HepG2 (cell line): Measurements from ENCODE around the gene MOGAT3. TPM values are rescaled to one million over a fixed set of nuclear protein-coding genes. Genes with fewer than 3 reads are reported as not detected.
A peak's percentile ranks its signal among the peaks of the same experiment; 100 is the strongest.

Experiments used
- FOXP1 ChIP-seq, 2 experiments: fragments of 450-650 bp in 1 of 2; IDR thresholded peaks; 2 replicates each; pipeline ENCODE4 v1.6.1; 2017 to 2018; ENCODE audit warnings: antibody characterized with exemption in 1 of 2
- HHEX ChIP-seq: IDR thresholded peaks from 2 replicates; pipeline ENCODE4 v1.6.1; 2016; ENCODE audit warnings: control low read depth
- NR2F2 ChIP-seq: IDR thresholded peaks from 2 replicates; pipeline ENCODE4 v1.6.1; 2012; ENCODE audit warnings: low read depth, inconsistent platforms, borderline replicate concordance
- PCBP1 ChIP-seq: fragments of 200-400 bp; formaldehyde crosslinking; IDR thresholded peaks from 2 replicates; pipeline ENCODE4 v1.6.1; 2017; ENCODE audit warnings: mild to moderate bottlenecking, low read depth, low read length, borderline replicate concordance
- SIN3A ChIP-seq: IDR thresholded peaks from 2 replicates; pipeline ENCODE4 v1.6.1; 2011; ENCODE audit warnings: low read depth, mild to moderate bottlenecking, control low read depth, low read length, borderline replicate concordance
- SRY ChIP-seq: sonication (generic); formaldehyde crosslinking; IDR thresholded peaks from 2 replicates; pipeline ENCODE4 v1.8.0; 2022; ENCODE audit warnings: mild to moderate bottlenecking, missing genetic modification reagents
- TAF1 ChIP-seq: sonication (generic); formaldehyde crosslinking; IDR thresholded peaks from 2 replicates; pipeline ENCODE4 v1.4.0; 2020; ENCODE audit warnings: missing genetic modification reagents
- TGIF2 ChIP-seq: IDR thresholded peaks from 2 replicates; pipeline ENCODE4 v1.6.1; 2016; ENCODE audit warnings: control low read depth, missing compliant biosample characterization
- ZEB1 ChIP-seq: IDR thresholded peaks from 2 replicates; pipeline ENCODE4 v1.6.1; 2012; ENCODE audit warnings: mild to moderate bottlenecking, low read depth, inconsistent platforms; ENCODE audit not compliant: insufficient replicate concordance
- ZNF17 ChIP-seq: sonication (generic); formaldehyde crosslinking; IDR thresholded peaks from 2 replicates; pipeline ENCODE4 v1.5.0; 2020; ENCODE audit warnings: mild to moderate bottlenecking, missing genetic modification reagents
- ZNF282 ChIP-seq: fragments of 450-650 bp; IDR thresholded peaks from 2 replicates; pipeline ENCODE4 v1.6.1; 2018; ENCODE audit not compliant: partially characterized antibody
- ZNF446 ChIP-seq: sonication (generic); formaldehyde crosslinking; IDR thresholded peaks from 2 replicates; pipeline ENCODE4 v1.5.0; 2020; ENCODE audit warnings: mild to moderate bottlenecking, missing genetic modification reagents
- ZNF530 ChIP-seq: sonication (generic); formaldehyde crosslinking; IDR thresholded peaks from 2 replicates; pipeline ENCODE4 v1.5.0; 2020; ENCODE audit warnings: low read depth, mild to moderate bottlenecking, missing genetic modification reagents
- ZNF619 ChIP-seq: sonication (generic); formaldehyde crosslinking; IDR thresholded peaks from 2 replicates; pipeline ENCODE4 v1.4.0; 2020; ENCODE audit warnings: mild to moderate bottlenecking, missing genetic modification reagents
- ZNF83 ChIP-seq: sonication (generic); formaldehyde crosslinking; IDR thresholded peaks from 2 replicates; pipeline ENCODE4 v1.4.0; 2020; ENCODE audit warnings: missing genetic modification reagents, mild to moderate bottlenecking, borderline replicate concordance
- ZNF878 ChIP-seq: sonication (generic); formaldehyde crosslinking; IDR thresholded peaks from 2 replicates; pipeline ENCODE4 v1.8.1; 2023; ENCODE audit warnings: mild to moderate bottlenecking, missing genetic modification reagents, moderate library complexity
- polyA plus RNA-seq, 8 experiments: library from polyadenylated mRNA; depleted of rRNA in 3 of 8; stranded (reverse) in 7 of 8; unstranded in 1 of 8; fragments of >200 nt; fragmentation: Illumina TruSeq in 4 of 8; extraction: Trizol in 4 of 8; gene quantifications; 2 replicates each; pipeline versions ENCODE4 v1.2.1 to v1.2.3, GENCODE V29; 2011 to 2016; ENCODE audit warnings: low read depth in 4 of 8, missing spikeins in 1 of 8, mixed read lengths in 1 of 8; ENCODE audit not compliant: insufficient read depth in 1 of 8
- total RNA-seq, 5 experiments: library from RNA; depleted of rRNA; stranded (reverse); fragments of >200 nt; fragmentation: Illumina TruSeq; extraction: Trizol; gene quantifications; 2 replicates each; pipeline ENCODE4 v1.2.3, GENCODE V29; 2016; ENCODE audit warnings: low read depth in 1 of 5
- TF ChIP-seq, protein P1 (sequence below), 2 experiments: IDR thresholded peaks; 2 replicates each; pipeline ENCODE4 v1.6.1; 2011 to 2012; ENCODE audit warnings: low read length in 2 of 2, borderline replicate concordance in 1 of 2, low read depth in 1 of 2, mild to moderate bottlenecking in 1 of 2, moderate library complexity in 1 of 2
- TF ChIP-seq, protein P2 (sequence below): sonication (generic); formaldehyde crosslinking; IDR thresholded peaks from 2 replicates; pipeline ENCODE4; 2020; ENCODE audit warnings: missing genetic modification reagents, mild to moderate bottlenecking, borderline replicate concordance
- TF ChIP-seq, protein P3 (sequence below): sonication (generic); formaldehyde crosslinking; IDR thresholded peaks from 2 replicates; pipeline ENCODE4 v1.5.0; 2020; ENCODE audit warnings: missing genetic modification reagents
- TF ChIP-seq, protein P4 (sequence below): sonication (generic); formaldehyde crosslinking; IDR thresholded peaks from 2 replicates; pipeline ENCODE4 v1.8.0; 2022; ENCODE audit warnings: low read depth, missing genetic modification reagents

The MOGAT3 gene
- total and polyA plus RNA-seq, 2 of the 13 experiments (the other 11 are each of a cell fraction or from before 2014, with no cell fraction given), result 22.5 to 30.5 TPM

DNA sequence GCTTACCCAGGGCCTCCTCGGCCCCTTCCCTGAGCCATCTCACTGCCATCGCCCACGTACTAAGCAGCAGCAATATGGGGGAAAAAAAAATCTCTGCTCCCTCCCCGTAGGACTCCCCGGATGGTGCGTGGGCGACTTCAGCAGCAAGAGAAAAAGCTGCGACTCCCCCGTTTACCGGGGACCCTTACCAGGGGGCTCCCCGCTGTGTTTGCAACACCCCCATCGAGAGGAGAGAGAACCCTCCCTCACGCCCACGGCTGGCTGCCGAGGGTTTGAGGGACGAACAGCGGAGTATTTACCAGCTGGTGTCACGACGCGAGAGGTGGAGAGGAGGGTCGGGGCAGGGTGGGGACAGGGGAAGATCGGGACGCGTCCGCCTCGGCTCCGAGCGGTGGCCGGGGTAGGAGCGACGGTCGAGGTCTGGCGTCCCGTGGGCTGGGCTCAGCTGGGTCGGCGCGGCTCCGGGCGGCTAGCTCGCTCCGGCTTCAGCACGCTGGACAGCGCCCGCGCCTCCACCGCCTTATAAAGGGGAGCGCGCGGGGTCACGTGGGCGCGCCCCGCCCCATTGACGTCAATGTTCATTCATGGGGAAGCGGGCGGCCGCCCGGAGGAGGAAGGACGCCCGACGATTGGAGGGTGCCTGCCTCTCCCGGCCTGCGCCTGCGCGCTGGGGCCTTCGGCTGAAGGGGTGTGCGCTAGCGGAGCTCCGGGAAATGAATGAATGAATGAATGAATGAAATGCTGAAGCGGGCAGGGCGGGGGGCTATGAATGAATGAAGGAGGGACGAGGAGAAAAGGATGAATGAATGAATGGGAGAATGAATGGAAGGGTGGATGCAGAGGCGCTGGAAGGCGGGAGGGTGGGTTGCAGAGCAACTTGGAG lies 35.5 kb downstream of the MOGAT3 start, which contains the start of gene VGF (continued):
- TF ChIP-seq, protein P1, sequence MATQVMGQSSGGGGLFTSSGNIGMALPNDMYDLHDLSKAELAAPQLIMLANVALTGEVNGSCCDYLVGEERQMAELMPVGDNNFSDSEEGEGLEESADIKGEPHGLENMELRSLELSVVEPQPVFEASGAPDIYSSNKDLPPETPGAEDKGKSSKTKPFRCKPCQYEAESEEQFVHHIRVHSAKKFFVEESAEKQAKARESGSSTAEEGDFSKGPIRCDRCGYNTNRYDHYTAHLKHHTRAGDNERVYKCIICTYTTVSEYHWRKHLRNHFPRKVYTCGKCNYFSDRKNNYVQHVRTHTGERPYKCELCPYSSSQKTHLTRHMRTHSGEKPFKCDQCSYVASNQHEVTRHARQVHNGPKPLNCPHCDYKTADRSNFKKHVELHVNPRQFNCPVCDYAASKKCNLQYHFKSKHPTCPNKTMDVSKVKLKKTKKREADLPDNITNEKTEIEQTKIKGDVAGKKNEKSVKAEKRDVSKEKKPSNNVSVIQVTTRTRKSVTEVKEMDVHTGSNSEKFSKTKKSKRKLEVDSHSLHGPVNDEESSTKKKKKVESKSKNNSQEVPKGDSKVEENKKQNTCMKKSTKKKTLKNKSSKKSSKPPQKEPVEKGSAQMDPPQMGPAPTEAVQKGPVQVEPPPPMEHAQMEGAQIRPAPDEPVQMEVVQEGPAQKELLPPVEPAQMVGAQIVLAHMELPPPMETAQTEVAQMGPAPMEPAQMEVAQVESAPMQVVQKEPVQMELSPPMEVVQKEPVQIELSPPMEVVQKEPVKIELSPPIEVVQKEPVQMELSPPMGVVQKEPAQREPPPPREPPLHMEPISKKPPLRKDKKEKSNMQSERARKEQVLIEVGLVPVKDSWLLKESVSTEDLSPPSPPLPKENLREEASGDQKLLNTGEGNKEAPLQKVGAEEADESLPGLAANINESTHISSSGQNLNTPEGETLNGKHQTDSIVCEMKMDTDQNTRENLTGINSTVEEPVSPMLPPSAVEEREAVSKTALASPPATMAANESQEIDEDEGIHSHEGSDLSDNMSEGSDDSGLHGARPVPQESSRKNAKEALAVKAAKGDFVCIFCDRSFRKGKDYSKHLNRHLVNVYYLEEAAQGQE (IDR thresholded peaks at IDR 0.05; ENCODE audit: borderline replicate concordance in 1 of 2, low read depth in 1 of 2, low read length in 2 of 2), result peak in 1 of 2 experiments; percentile 100
- TF ChIP-seq ZNF530 (peak; percentile 90), ZNF17 (CRISPR knock-in tag) (0 out of 2 replicates have a peak, but pooled peaks have one; percentile 76), ZNF446 (peak; percentile 99), ZNF619 (no peak), SIN3A (peak; percentile 92; the same call in 1 of the 2 replicates), PCBP1 (no peak), TGIF2 (CRISPR knock-in tag) (peak; percentile 99), HHEX (CRISPR knock-in tag) (0 out of 2 replicates have a peak, but pooled peaks have one; percentile 19), SRY (CRISPR knock-in tag) (peak; percentile 100), ZNF83 (peak; percentile 99), ZNF878 (CRISPR knock-in tag) (peak; percentile 98), ZNF282 (no peak), NR2F2 (no peak), TAF1 (CRISPR knock-in tag) (peak; percentile 48), ZEB1 (no peak), FOXP1 (IDR thresholded peaks at IDR 0.05) (no peak), FOXP1 (CRISPR knock-in tag; IDR thresholded peaks at IDR 0.05) (no peak)
- TF ChIP-seq, protein P2, sequence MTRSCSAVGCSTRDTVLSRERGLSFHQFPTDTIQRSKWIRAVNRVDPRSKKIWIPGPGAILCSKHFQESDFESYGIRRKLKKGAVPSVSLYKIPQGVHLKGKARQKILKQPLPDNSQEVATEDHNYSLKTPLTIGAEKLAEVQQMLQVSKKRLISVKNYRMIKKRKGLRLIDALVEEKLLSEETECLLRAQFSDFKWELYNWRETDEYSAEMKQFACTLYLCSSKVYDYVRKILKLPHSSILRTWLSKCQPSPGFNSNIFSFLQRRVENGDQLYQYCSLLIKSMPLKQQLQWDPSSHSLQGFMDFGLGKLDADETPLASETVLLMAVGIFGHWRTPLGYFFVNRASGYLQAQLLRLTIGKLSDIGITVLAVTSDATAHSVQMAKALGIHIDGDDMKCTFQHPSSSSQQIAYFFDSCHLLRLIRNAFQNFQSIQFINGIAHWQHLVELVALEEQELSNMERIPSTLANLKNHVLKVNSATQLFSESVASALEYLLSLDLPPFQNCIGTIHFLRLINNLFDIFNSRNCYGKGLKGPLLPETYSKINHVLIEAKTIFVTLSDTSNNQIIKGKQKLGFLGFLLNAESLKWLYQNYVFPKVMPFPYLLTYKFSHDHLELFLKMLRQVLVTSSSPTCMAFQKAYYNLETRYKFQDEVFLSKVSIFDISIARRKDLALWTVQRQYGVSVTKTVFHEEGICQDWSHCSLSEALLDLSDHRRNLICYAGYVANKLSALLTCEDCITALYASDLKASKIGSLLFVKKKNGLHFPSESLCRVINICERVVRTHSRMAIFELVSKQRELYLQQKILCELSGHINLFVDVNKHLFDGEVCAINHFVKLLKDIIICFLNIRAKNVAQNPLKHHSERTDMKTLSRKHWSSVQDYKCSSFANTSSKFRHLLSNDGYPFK (CRISPR knock-in tag), result peak; percentile 70; the same call in 1 of the 2 replicates
- TF ChIP-seq, protein P3, sequence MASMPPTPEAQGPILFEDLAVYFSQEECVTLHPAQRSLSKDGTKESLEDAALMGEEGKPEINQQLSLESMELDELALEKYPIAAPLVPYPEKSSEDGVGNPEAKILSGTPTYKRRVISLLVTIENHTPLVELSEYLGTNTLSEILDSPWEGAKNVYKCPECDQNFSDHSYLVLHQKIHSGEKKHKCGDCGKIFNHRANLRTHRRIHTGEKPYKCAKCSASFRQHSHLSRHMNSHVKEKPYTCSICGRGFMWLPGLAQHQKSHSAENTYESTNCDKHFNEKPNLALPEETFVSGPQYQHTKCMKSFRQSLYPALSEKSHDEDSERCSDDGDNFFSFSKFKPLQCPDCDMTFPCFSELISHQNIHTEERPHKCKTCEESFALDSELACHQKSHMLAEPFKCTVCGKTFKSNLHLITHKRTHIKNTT (CRISPR knock-in tag), result no peak
- TF ChIP-seq, protein P4, sequence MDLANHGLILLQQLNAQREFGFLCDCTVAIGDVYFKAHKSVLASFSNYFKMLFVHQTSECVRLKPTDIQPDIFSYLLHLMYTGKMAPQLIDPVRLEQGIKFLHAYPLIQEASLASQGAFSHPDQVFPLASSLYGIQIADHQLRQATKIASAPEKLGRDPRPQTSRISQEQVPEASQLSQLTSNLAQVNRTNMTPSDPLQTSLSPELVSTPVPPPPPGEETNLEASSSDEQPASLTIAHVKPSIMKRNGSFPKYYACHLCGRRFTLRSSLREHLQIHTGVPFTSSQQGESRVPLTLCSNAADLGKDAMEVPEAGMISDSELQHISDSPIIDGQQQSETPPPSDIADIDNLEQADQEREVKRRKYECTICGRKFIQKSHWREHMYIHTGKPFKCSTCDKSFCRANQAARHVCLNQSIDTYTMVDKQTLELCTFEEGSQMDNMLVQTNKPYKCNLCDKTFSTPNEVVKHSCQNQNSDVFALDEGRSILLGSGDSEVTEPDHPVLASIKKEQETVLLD (CRISPR knock-in tag), result peak; percentile 83
